Calu3 (cell line): ENCODE data around the gene GPR176. TPM values are rescaled to one million over a fixed set of nuclear protein-coding genes. Genes with fewer than 3 reads are reported as not detected.

Experiments
- BruUV-seq: library from RNA; stranded (reverse); fragments of 400-500 nt; replicated peaks from 2 replicates; lab custom pipeline; 2021; lab: Mats Ljungman, UMichigan
- CTCF ChIA-PET: fragments of 300-600 bp; sonication (Branson Sonifier 250); formaldehyde crosslinking; loops from one replicate; lab custom pipeline; 2022; ENCODE audit warnings: antibody characterized with exemption; lab: Charles Lee
- DNase-seq: peaks from one replicate; pipeline ENCODE4 v3.0.0; 2022
- H3K27ac Mint-ChIP-seq: one replicate; pipeline ENCODE4 v1.8.0; 2022; ENCODE audit warnings: mixed read lengths; ENCODE audit not compliant: unreplicated experiment
- H3K27me3 Mint-ChIP-seq: one replicate; pipeline ENCODE4 v1.8.0; 2022; ENCODE audit warnings: mixed read lengths; ENCODE audit not compliant: unreplicated experiment
- H3K36me3 Mint-ChIP-seq: one replicate; pipeline ENCODE4 v1.8.0; 2022; ENCODE audit warnings: mild to moderate bottlenecking, moderate library complexity, mixed read lengths; ENCODE audit not compliant: insufficient read depth, unreplicated experiment
- H3K4me1 Mint-ChIP-seq: one replicate; pipeline ENCODE4 v1.8.0; 2022; ENCODE audit warnings: mild to moderate bottlenecking, low read depth, mixed read lengths; ENCODE audit not compliant: unreplicated experiment
- H3K4me3 Mint-ChIP-seq: one replicate; pipeline ENCODE4 v1.8.0; 2022; ENCODE audit warnings: mild to moderate bottlenecking, low read depth, moderate library complexity, mixed read lengths; ENCODE audit not compliant: unreplicated experiment
- H3K9me3 Mint-ChIP-seq: one replicate; pipeline ENCODE4 v1.8.0; 2022; ENCODE audit warnings: low read depth, mixed read lengths; ENCODE audit not compliant: unreplicated experiment
- CTCF ChIP-seq: fragments of 200-600 bp; IDR thresholded peaks from one replicate; pipeline ENCODE4 v1.8.0; 2022; ENCODE audit warnings: antibody characterized with exemption; ENCODE audit not compliant: unreplicated experiment
- intact Hi-C: fragments of 100-400 bp; cut with micrococcal nuclease; formaldehyde crosslinking; loops from one replicate; pipeline ENCODE4 v1.10.0; 2022; ENCODE audit not compliant: unreplicated experiment
- total RNA-seq: library from RNA; stranded (reverse); gene quantifications from 2 replicates; pipeline ENCODE4 v1.2.3, GENCODE V29; 2022

GPR176 gene
- total RNA-seq, 1 experiment from 2014 or later, result 10.2 TPM

- intact Hi-C loops, result no loop called here
- H3K9me3 Mint-ChIP-seq, result no peaks in the 10 kb centered on the region
- no peak overlapping the region for H3K4me3 Mint-ChIP-seq
- H3K36me3 Mint-ChIP-seq, result no peaks in the 10 kb centered on the region
- H3K27ac Mint-ChIP-seq, result no peak overlapping the region
- peaks cover 7% of the 10 kb centered on the region for H3K4me1 Mint-ChIP-seq
- BruUV-seq, result no TSS peak
- TF ChIP-seq CTCF, result no peak
- DNase-seq, result no peak
- no peaks in the 10 kb centered on the region for H3K27me3 Mint-ChIP-seq
- CTCF ChIA-PET, result no interaction called here
These were observed 127.2 kb downstream of the GPR176 start for GRCh38 chr15:39792844-39793335.

DNA sequence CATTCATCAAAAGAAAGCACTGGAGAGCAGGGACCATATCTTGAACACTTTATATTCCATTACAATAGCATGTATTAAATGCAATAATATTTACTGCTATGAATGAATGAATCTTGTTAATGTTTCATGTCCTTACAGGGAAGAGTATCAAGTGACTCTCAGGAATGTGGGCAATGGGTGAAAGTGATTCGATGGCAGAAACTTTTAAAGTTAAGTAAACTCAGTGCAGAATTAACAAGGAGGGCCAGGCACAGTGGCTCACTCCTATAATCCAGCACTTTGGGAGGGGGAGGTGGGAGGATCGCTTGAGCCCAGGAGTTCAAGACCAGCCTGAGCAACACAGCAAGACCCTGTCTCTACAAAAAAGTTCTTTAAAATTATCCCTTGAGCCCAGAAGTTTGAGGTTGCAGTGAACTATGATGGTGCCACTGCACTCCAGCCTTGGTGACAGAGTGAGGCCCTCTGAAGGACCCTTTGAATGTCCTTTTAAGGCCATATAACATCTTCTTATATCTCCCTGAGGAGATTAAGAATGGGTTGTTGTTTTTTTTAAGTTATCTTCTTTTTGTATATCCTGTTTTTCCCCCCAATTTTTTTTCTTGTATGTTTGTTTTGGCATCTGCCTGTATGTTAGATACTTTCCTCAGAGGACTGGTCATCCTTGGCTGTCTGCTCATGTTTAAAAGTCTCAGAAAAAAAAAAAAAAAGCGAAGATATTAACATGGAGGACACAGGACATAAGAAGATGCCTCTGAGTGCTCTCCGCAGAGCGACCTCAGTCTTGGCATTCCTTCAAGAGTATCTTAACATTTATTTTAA, 127.8 kb downstream of the GPR176 start:
- CTCF ChIA-PET, result interaction anchor here (0.7 kb wide), 1 partner anchor 365 kb away, joined by 4 read pairs; no protein-coding TSS in a partner anchor
- no TSS peak for BruUV-seq

GRCh38 chr15:39789736-39790135, 130.3 kb downstream of the GPR176 start:
- Mint-ChIP-seq H3K4me1 (no peaks in the 10 kb centered on the region), H3K27me3 (no peaks in the 10 kb centered on the region), H3K36me3 (no peaks in the 10 kb centered on the region), H3K9me3 (no peaks in the 10 kb centered on the region), H3K4me3 (no peak overlapping the region), H3K27ac (no peak overlapping the region)
- no TSS peak for BruUV-seq
- no peak for DNase-seq
- intact Hi-C loops, result loop anchor here (5.0 to 10.0 kb wide), 3 partner anchors 88 to 185 kb away; partner anchors contain the start of gene EIF2AK4
- CTCF ChIA-PET, result no interaction called here
- no peak for TF ChIP-seq CTCF

More for the DNA sequence above, 127.8 kb downstream of the GPR176 start:
- no peak for DNase-seq
- Mint-ChIP-seq H3K4me3 (no peak overlapping the region), H3K27me3 (no peaks in the 10 kb centered on the region), H3K27ac (no peak overlapping the region), H3K9me3 (no peaks in the 10 kb centered on the region), H3K4me1 (peaks cover 7% of the 10 kb centered on the region), H3K36me3 (no peaks in the 10 kb centered on the region)
- intact Hi-C loops, result no loop called here
- no peak for TF ChIP-seq CTCF

DNA sequence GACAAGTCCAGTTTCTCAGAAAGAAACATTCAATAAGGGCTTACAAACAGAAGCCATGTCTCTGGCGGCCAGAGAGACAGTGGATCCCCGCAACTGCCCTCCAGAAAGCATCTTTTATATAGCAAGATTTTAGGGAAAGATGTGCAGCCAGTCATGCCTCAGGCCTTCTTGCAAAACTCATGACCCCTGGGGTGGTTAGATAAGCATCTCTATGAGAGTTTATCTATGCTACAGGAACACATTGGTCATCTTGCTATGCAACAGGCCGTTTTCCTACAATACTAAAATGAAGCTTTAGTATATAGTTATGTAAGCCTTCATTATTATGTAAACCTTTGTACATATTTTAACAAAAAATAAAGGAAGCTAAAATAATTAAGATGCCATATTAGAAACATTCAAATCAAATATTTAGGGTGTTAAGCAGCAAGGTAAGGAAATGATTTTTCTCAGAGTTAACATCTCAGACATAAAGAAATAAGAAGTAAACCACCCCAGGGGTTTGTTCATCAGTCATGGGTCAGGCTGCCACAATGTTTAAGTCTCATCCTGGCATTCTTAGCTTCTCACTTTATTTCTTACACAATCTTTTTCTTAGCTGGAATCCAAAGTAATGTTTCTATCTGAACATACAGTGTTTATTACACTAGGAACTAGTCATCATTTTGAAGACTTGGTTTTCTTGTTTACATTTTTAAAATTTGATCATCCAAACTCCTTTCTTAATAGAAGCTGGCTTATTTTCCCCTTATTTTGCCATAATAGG, 131.1 kb downstream of the GPR176 start:
- TF ChIP-seq CTCF, result no peak
- no peaks in the 10 kb centered on the region for H3K27me3 Mint-ChIP-seq
- peaks cover 2% of the 10 kb centered on the region for H3K4me1 Mint-ChIP-seq
- no peak for DNase-seq
- intact Hi-C loops, result loop anchor here (5.0 to 10.0 kb wide), 3 partner anchors 88 to 186 kb away; partner anchors contain the start of gene EIF2AK4
- no peaks in the 10 kb centered on the region for H3K9me3 Mint-ChIP-seq
- BruUV-seq, result no TSS peak
- CTCF ChIA-PET, result no interaction called here
- H3K36me3 Mint-ChIP-seq, result peaks cover 1% of the 10 kb centered on the region
- H3K4me3 Mint-ChIP-seq, result no peak overlapping the region
- no peak overlapping the region for H3K27ac Mint-ChIP-seq
